Pancreas (tissue), 10 donors: ENCODE measurements around the gene DENND1A. TPM values are rescaled to one million over a fixed set of nuclear protein-coding genes. Genes with fewer than 3 reads are reported as not detected.
"Not testable (repeated sequence)": the region's sequence is repeated elsewhere in the genome, so short reads cannot be mapped to it uniquely, and the experiment has no call there.

Experiments
- ATAC-seq, 4 donors: fragments of 200-7000 bp; cut with Tn5 transposase; one replicate each; pipeline versions ENCODE4 v1.8.0 to v1.9.1; 2020; ENCODE audit warnings: mild to moderate bottlenecking in 4 of 4, moderate library complexity in 4 of 4
- DNase-seq, 6 donors: peaks; one replicate each; pipeline ENCODE4 v3.0.0-alpha.2; 2020
- FAIRE-seq: peaks from 2 replicates; lab custom pipeline; 2012; peaks lifted over from hg19 to GRCh38; lab: Jason Lieb, UNC
- H3K27ac ChIP-seq, 4 donors: fragments of 200-600 bp; sonication (generic); 1 replicate in 3 of 4; 2 replicates in 1 of 4; pipeline versions ENCODE4 v1.5.0 to v1.8.0; 2020
- H3K27me3 ChIP-seq, 4 donors: fragments of 200-600 bp; one replicate each; pipeline ENCODE4 v1.8.0; 2021
- H3K36me3 ChIP-seq, 3 donors: fragments of 200-600 bp; sonication (generic) in 1 of 3; one replicate each; pipeline versions ENCODE4 v1.5.0 to v1.8.0; 2020 to 2021
- H3K4me1 ChIP-seq, 3 donors: fragments of 200-600 bp; one replicate each; pipeline ENCODE4 v1.8.0; 2021
- H3K4me3 ChIP-seq, 4 donors: fragments of 200-600 bp; sonication (generic) in 2 of 4; one replicate each; pipeline versions ENCODE4 v1.5.0 to v1.8.0; 2020 to 2021
- H3K9me3 ChIP-seq, 4 donors: fragments of 200-600 bp; one replicate each; pipeline ENCODE4 v1.8.0; 2021
- CTCF ChIP-seq, 4 donors: fragments of 200-600 bp; sonication (generic) in 3 of 4; IDR thresholded peaks; one replicate each; pipeline versions ENCODE4 v1.5.0 to v1.8.0; 2021; ENCODE audit warnings: antibody characterized with exemption in 4 of 4
- WGBS, 2 donors: extraction: QIAGEN DNeasy Blood & Tissue Kit; methylation state at CpG; one replicate each; pipeline ENCODE4 v1.1.7; 2013; 5-methylcytosine and 5-hydroxymethylcytosine counted together
- intact Hi-C, 3 donors: fragments of 100-400 bp; cut with DNase I; formaldehyde crosslinking; loops; one replicate each; pipeline versions ENCODE4 v1.11.1 to v1.14.2; 2022
- polyA plus RNA-seq, 2 donors: library from polyadenylated mRNA; stranded (reverse); fragments of 200-250 nt; gene quantifications; one replicate each; pipeline ENCODE4 v1.2.3, GENCODE V29; 2013
- total RNA-seq, 6 donors: library from RNA; stranded (reverse); fragmentation: NEBNext Ultra II Directional in 4 of 6; extraction: Animal tissue kit (Norgen Biotek cat#: 25700) in 4 of 6; gene quantifications; one replicate each; pipeline versions ENCODE4 v1.2.1 to v1.2.4, GENCODE V29; 2021 to 2023
- donor health status: healthy with polysubstance abuse.
- donor health status: DM: no; HTN: no; CAD: no; lungs with moderate emphysema.
- donor health status: DM: no; HTN: no; CAD: no.
- donor health status: control.
- donor health status: control.
- donor health status: Bipolar disorder and iron deficiency.
- donor health status: DM: yes; HTN: yes; CAD: no.
- donor health status: DM: no; HTN: no; CAD: no.
- donor health status: DM: no; HTN: no; CAD: no.
- donor health status: DM: yes; HTN: yes; CAD: no.

The DENND1A gene
- total and polyA plus RNA-seq, 8 donors = 4.5 to 8.3 (median 5.6) TPM

DNA sequence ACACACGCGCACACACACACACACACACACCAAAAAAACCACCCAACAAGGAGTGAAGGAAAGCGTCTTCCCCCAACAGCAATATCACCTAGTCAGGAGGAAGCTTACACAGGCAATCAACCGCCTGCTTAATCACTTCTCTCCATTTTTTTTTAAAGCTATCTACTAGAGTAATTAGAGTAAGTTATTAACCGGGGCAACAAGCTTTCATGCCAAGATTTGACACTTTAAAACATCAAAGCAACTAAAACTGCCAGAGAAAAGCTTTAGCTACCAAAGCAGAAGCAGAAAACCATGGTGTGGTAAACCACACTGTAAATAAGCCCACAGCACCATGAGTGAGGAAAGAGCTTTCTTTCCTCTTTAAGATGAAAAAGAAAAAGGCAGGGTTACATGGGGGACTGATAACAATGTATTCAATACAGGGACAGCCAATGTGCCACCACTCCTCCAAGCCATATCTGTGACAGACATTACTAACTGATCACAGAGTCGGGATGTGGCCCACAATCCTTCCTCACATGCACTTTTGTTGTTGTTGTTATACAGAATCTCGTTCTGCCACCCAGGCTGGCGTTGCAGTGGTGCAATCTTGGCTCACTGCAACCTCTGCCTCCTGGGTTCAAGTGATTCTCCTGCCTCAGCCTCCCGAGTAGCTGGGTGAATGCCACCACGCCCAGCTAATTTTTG is 291.8 kb downstream of the DENND1A start:
- H3K27me3 ChIP-seq = peaks cover 0 to 6% (median 0%) of the 10 kb centered on the region in 4 donors
- H3K4me1 ChIP-seq = no peaks in the 10 kb centered on the region
- no peaks in the 10 kb centered on the region for H3K9me3 ChIP-seq
- peak in 3 of 4 donors; percentile 35 to 40 (median 39) for ATAC-seq
- intact Hi-C loops = no loop called here
- FAIRE-seq = no peak
- DNase-seq = no peak
- no peaks in the 10 kb centered on the region for H3K36me3 ChIP-seq
- no peak overlapping the region for H3K4me3 ChIP-seq
- H3K27ac ChIP-seq = no peak overlapping the region
- WGBS, 2 donors = 62 to 65% methylated on average over 10 of the region's 10 CpGs
- no peak for TF ChIP-seq CTCF (IDR thresholded peaks at IDR 0.05)

GRCh38 chr9:123637606-123637944 is 292.4 kb downstream of the DENND1A start:
- intact Hi-C loops = no loop called here

GRCh38 chr9:123636805-123637204 is 293.1 kb downstream of the DENND1A start:
- FAIRE-seq, H3K4me3 ChIP-seq, H3K36me3 ChIP-seq, DNase-seq, H3K9me3 ChIP-seq, ATAC-seq, H3K27ac ChIP-seq, H3K27me3 ChIP-seq, intact Hi-C loops, H3K4me1 ChIP-seq: not testable (repeated sequence)
- 97 to 98% methylated on average over 10 of the region's 10 CpGs for WGBS, 2 donors

More at GRCh38 chr9:123637606-123637944, 292.4 kb downstream of the DENND1A start:
- Histone ChIP-seq H3K4me3 (no peak overlapping the region), H3K36me3 (no peaks in the 10 kb centered on the region), H3K4me1 (no peaks in the 10 kb centered on the region), H3K27ac (no peak overlapping the region), H3K9me3 (no peaks in the 10 kb centered on the region), H3K27me3 (peaks cover 0 to 6% (median 0%) of the 10 kb centered on the region in 4 donors)
- TF ChIP-seq CTCF (IDR thresholded peaks at IDR 0.05) = no peak
- 51 to 64% methylated on average over 3 of the region's 3 CpGs for WGBS, 2 donors
- ATAC-seq (peak in 1 of 4 donors; percentile 27), FAIRE-seq (no peak), DNase-seq (no peak)

GRCh38 chr9:123631862-123632261 is 298.1 kb downstream of the DENND1A start:
- H3K9me3 ChIP-seq = no peaks in the 10 kb centered on the region
- no peak for DNase-seq
- H3K27ac ChIP-seq = no peak overlapping the region
- no peak for FAIRE-seq
- intact Hi-C loops = no loop called here
- peaks cover 0 to 3% (median 0%) of the 10 kb centered on the region in 4 donors for H3K27me3 ChIP-seq
- no peak for TF ChIP-seq CTCF (IDR thresholded peaks at IDR 0.05)
- H3K36me3 ChIP-seq = no peaks in the 10 kb centered on the region
- 89 to 91% methylated on average over 3 of the region's 3 CpGs for WGBS, 2 donors
- H3K4me1 ChIP-seq = no peaks in the 10 kb centered on the region
- no peak overlapping the region for H3K4me3 ChIP-seq
- ATAC-seq = no peak

- Histone ChIP-seq H3K4me1 (no peaks in the 10 kb centered on the region), H3K27ac (no peak overlapping the region), H3K9me3 (no peaks in the 10 kb centered on the region), H3K36me3 (no peaks in the 10 kb centered on the region), H3K4me3 (no peak overlapping the region), H3K27me3 (peaks cover 0 to 3% (median 0%) of the 10 kb centered on the region in 4 donors)
- TF ChIP-seq CTCF (IDR thresholded peaks at IDR 0.05) = no peak
- intact Hi-C loops = no loop called here
- FAIRE-seq = no peak
- DNase-seq = no peak
- WGBS, 2 donors = 96 to 97% methylated on average over 9 of the region's 9 CpGs
- no peak for ATAC-seq
These were observed 299.7 kb downstream of the DENND1A start for GRCh38 chr9:123630233-123630632.
